Mesendoderm (in vitro differentiated cells): ENCODE results near the gene SLC26A11.

Source experiments
- DNase-seq: peaks from one replicate; pipeline ENCODE4 v3.0.0; 2013
- H2AK5ac ChIP-seq: 2 replicates; pipeline ENCODE4 v1.6.1; 2013; ENCODE audit warnings: low read length, inconsistent platforms
- H2BK120ac ChIP-seq: 2 replicates; pipeline ENCODE4 v1.6.1; 2013; ENCODE audit warnings: low read depth, mild to moderate bottlenecking, low read length, moderate library complexity, mixed read lengths
- H2BK15ac ChIP-seq: replicated peaks from 2 replicates; pipeline ENCODE4 v1.6.1; 2013; ENCODE audit warnings: low read depth, mild to moderate bottlenecking, moderate library complexity
- H2BK5ac ChIP-seq: 2 replicates; pipeline ENCODE4 v1.6.1; 2013; ENCODE audit warnings: low read length, inconsistent platforms
- H3K18ac ChIP-seq: 2 replicates; pipeline ENCODE4 v1.6.1; 2013; ENCODE audit warnings: mild to moderate bottlenecking, low read length, mixed read lengths
- H3K23ac ChIP-seq: one replicate; pipeline ENCODE4 v1.6.1; 2013; ENCODE audit warnings: low read length
- H3K27ac ChIP-seq: 2 replicates; pipeline ENCODE4 v1.5.1; 2013; ENCODE audit warnings: low read depth, mild to moderate bottlenecking, inconsistent platforms, low read length, moderate library complexity
- H3K27me3 ChIP-seq: 2 replicates; pipeline ENCODE4 v1.6.1; 2013; ENCODE audit warnings: low read length, control low read depth, mild to moderate bottlenecking, inconsistent platforms; ENCODE audit not compliant: insufficient read depth, poor library complexity
- H3K36me3 ChIP-seq: 2 replicates; pipeline ENCODE4 v1.6.1; 2013; ENCODE audit warnings: low read length, inconsistent platforms; ENCODE audit not compliant: control insufficient read depth, insufficient read depth
- H3K4ac ChIP-seq: one replicate; pipeline ENCODE4 v1.6.1; 2013; ENCODE audit warnings: low read depth, mild to moderate bottlenecking, low read length, moderate library complexity
- H3K4me1 ChIP-seq: 2 replicates; pipeline ENCODE4 v1.6.1; 2013; ENCODE audit warnings: low read depth, low read length, inconsistent platforms; ENCODE audit not compliant: control insufficient read depth
- H3K4me2 ChIP-seq: 2 replicates; pipeline ENCODE4 v1.6.1; 2013; ENCODE audit warnings: low read length
- H3K4me3 ChIP-seq: 2 replicates; pipeline ENCODE4 v1.5.1; 2013; ENCODE audit warnings: mild to moderate bottlenecking, low read length
- H3K56ac ChIP-seq: one replicate; pipeline ENCODE4 v1.6.1; 2013; ENCODE audit warnings: low read length
- H3K79me1 ChIP-seq: 2 replicates; pipeline ENCODE4 v1.6.1; 2013; ENCODE audit warnings: low read length, inconsistent platforms
- H3K79me2 ChIP-seq: 2 replicates; pipeline ENCODE4 v1.6.1; 2013; ENCODE audit warnings: mild to moderate bottlenecking, low read length; ENCODE audit not compliant: control insufficient read depth, insufficient read depth
- H3K9ac ChIP-seq: 2 replicates; pipeline ENCODE4 v1.6.1; 2013; ENCODE audit warnings: low read length, inconsistent platforms
- H4K5ac ChIP-seq: one replicate; pipeline ENCODE4 v1.6.1; 2013; ENCODE audit warnings: low read length
- H4K8ac ChIP-seq: one replicate; pipeline ENCODE4 v1.6.1; 2013; ENCODE audit warnings: low read depth, mild to moderate bottlenecking, control low read depth, low read length, moderate library complexity
- WGBS: extraction: QIAGEN DNeasy Blood & Tissue Kit; methylation state at CpG from one replicate; pipeline ENCODE4 v1.1.7; 2013; ENCODE audit warnings: low lambda C conversion rate, missing lambda C conversion rate; ENCODE audit not compliant: insufficient coverage; ENCODE audit errors: extremely low coverage; 5-methylcytosine and 5-hydroxymethylcytosine counted together

SLC26A11 gene

GRCh38 chr17:80212109-80212508 lies 8.1 kb upstream of the SLC26A11 start:
- H3K18ac ChIP-seq, result no peak overlapping the region
- no peak overlapping the region for H3K9ac ChIP-seq
- no CpG with 5 or more reads among the region's 22 CpGs for WGBS
- no peaks in the 10 kb centered on the region for H3K36me3 ChIP-seq
- no peak overlapping the region for H4K5ac ChIP-seq
- H2AK5ac ChIP-seq, result no peak overlapping the region
- no peak overlapping the region for H2BK120ac ChIP-seq
- no peaks in the 10 kb centered on the region for H3K79me1 ChIP-seq
- no peak overlapping the region for H3K56ac ChIP-seq
- no peak overlapping the region for H3K23ac ChIP-seq
- H3K4me2 ChIP-seq, result no peak overlapping the region
- no peaks in the 10 kb centered on the region for H3K79me2 ChIP-seq
- H4K8ac ChIP-seq, result no peak overlapping the region
- no peaks in the 10 kb centered on the region for H3K27me3 ChIP-seq
- H2BK15ac ChIP-seq, result no peak overlapping the region
- no peak for DNase-seq
- no peak overlapping the region for H2BK5ac ChIP-seq
- H3K27ac ChIP-seq, result no peak overlapping the region
- H3K4ac ChIP-seq, result no peak overlapping the region
- H3K4me1 ChIP-seq, result no peaks in the 10 kb centered on the region
- no peak overlapping the region for H3K4me3 ChIP-seq

GRCh38 chr17:80212511-80212910 lies 7.7 kb upstream of the SLC26A11 start:
- Histone ChIP-seq H3K36me3 (no peaks in the 10 kb centered on the region), H3K79me2 (no peaks in the 10 kb centered on the region), H4K5ac (no peak overlapping the region), H2BK120ac (no peak overlapping the region), H3K79me1 (no peaks in the 10 kb centered on the region), H3K27me3 (no peaks in the 10 kb centered on the region), H3K4me1 (no peaks in the 10 kb centered on the region), H3K18ac (no peak overlapping the region), H4K8ac (no peak overlapping the region), H3K23ac (no peak overlapping the region), H2BK5ac (no peak overlapping the region), H3K4me2 (no peak overlapping the region), H3K4ac (no peak overlapping the region), H2AK5ac (no peak overlapping the region), H3K56ac (no peak overlapping the region), H3K27ac (no peak overlapping the region), H2BK15ac (no peak overlapping the region), H3K9ac (no peak overlapping the region), H3K4me3 (no peak overlapping the region)
- DNase-seq, result no peak
- no CpG with 5 or more reads among the region's 12 CpGs for WGBS

- no peak overlapping the region for H2BK120ac ChIP-seq
- no peaks in the 10 kb centered on the region for H3K79me2 ChIP-seq
- no peaks in the 10 kb centered on the region for H3K4me1 ChIP-seq
- no peak for DNase-seq
- no CpG with 5 or more reads among the region's 19 CpGs for WGBS
- H3K4me3 ChIP-seq, result no peak overlapping the region
- no peak overlapping the region for H3K9ac ChIP-seq
- H3K79me1 ChIP-seq, result peaks cover 3% of the 10 kb centered on the region
- H4K5ac ChIP-seq, result no peak overlapping the region
- H2BK15ac ChIP-seq, result no peak overlapping the region
- H2AK5ac ChIP-seq, result no peak overlapping the region
- H3K27me3 ChIP-seq, result no peaks in the 10 kb centered on the region
- H3K36me3 ChIP-seq, result no peaks in the 10 kb centered on the region
- no peak overlapping the region for H3K18ac ChIP-seq
- no peak overlapping the region for H2BK5ac ChIP-seq
- H3K23ac ChIP-seq, result no peak overlapping the region
- no peak overlapping the region for H3K27ac ChIP-seq
- H3K4me2 ChIP-seq, result no peak overlapping the region
- H4K8ac ChIP-seq, result no peak overlapping the region
- H3K4ac ChIP-seq, result no peak overlapping the region
- H3K56ac ChIP-seq, result no peak overlapping the region
These were observed 7.1 kb upstream of the SLC26A11 start for GRCh38 chr17:80212962-80213642.

GRCh38 chr17:80213643-80213975 lies 6.6 kb upstream of the SLC26A11 start:
- H2BK5ac ChIP-seq, result no peak overlapping the region
- no peaks in the 10 kb centered on the region for H3K36me3 ChIP-seq

GRCh38 chr17:80214012-80214877 lies 6.0 kb upstream of the SLC26A11 start:
- H3K4me3 ChIP-seq, result no peak overlapping the region
- WGBS, result no CpG with 5 or more reads among the region's 48 CpGs

More at GRCh38 chr17:80213643-80213975, 6.6 kb upstream of the SLC26A11 start:
- Histone ChIP-seq H3K56ac (no peak overlapping the region), H4K5ac (no peak overlapping the region), H3K4me1 (no peaks in the 10 kb centered on the region), H3K4me2 (no peak overlapping the region), H3K4me3 (no peak overlapping the region), H3K9ac (no peak overlapping the region), H3K79me2 (no peaks in the 10 kb centered on the region), H3K18ac (no peak overlapping the region), H2BK15ac (no peak overlapping the region), H2BK120ac (no peak overlapping the region), H2AK5ac (no peak overlapping the region), H3K79me1 (peaks cover 3% of the 10 kb centered on the region), H3K4ac (no peak overlapping the region), H3K27ac (no peak overlapping the region), H3K23ac (no peak overlapping the region), H3K27me3 (no peaks in the 10 kb centered on the region), H4K8ac (no peak overlapping the region)
- WGBS, result no CpG with 5 or more reads among the region's 17 CpGs
- no peak for DNase-seq

More at GRCh38 chr17:80214012-80214877, 6.0 kb upstream of the SLC26A11 start:
- Histone ChIP-seq H3K4ac (no peak overlapping the region), H2AK5ac (no peak overlapping the region), H3K23ac (no peak overlapping the region), H3K36me3 (no peaks in the 10 kb centered on the region), H4K5ac (no peak overlapping the region), H3K79me1 (peaks cover 3% of the 10 kb centered on the region), H2BK120ac (no peak overlapping the region), H3K4me2 (no peak overlapping the region), H2BK15ac (no peak overlapping the region), H3K27me3 (no peaks in the 10 kb centered on the region), H3K4me1 (no peaks in the 10 kb centered on the region), H3K79me2 (no peaks in the 10 kb centered on the region), H3K18ac (no peak overlapping the region), H3K27ac (no peak overlapping the region), H3K9ac (no peak overlapping the region), H2BK5ac (no peak overlapping the region), H3K56ac (no peak overlapping the region), H4K8ac (no peak overlapping the region)
- no peak for DNase-seq
